OCI-LY1 (cell line): ENCODE results near the gene AMIGO1.

Experiments used
- H2AFZ ChIP-seq: fragments of 200-600 bp; sonication (generic), shearing (Covaris generic); 2 replicates; pipeline ENCODE4 v1.6.0; 2014; ENCODE audit warnings: antibody characterized with exemption, mild to moderate bottlenecking, low read length
- H3F3A ChIP-seq: fragments of 200-600 bp; sonication (generic), shearing (Covaris generic); 2 replicates; pipeline ENCODE4 v1.6.0; 2014; ENCODE audit warnings: mild to moderate bottlenecking, antibody characterized with exemption, low read length, moderate library complexity; ENCODE audit not compliant: insufficient read depth
- H3K27ac ChIP-seq: fragments of 200-600 bp; sonication (generic); 2 replicates; pipeline ENCODE4 v1.5.1; 2014; ENCODE audit warnings: low read length, mixed run types, mild to moderate bottlenecking, low read depth; ENCODE audit not compliant: poor library complexity, severe bottlenecking
- H3K27me3 ChIP-seq: fragments of 200-600 bp; sonication (generic); 2 replicates; pipeline ENCODE4 v1.6.0; 2014; ENCODE audit warnings: antibody characterized with exemption, mild to moderate bottlenecking, low read length, moderate library complexity; ENCODE audit not compliant: insufficient read depth
- H3K36me3 ChIP-seq: fragments of 200-600 bp; sonication (generic); 2 replicates; pipeline ENCODE4 v1.6.1; 2014; ENCODE audit warnings: mild to moderate bottlenecking, antibody characterized with exemption, low read length, moderate library complexity, mixed read lengths; ENCODE audit not compliant: insufficient read depth
- H3K4me1 ChIP-seq: fragments of 200-600 bp; sonication (generic); 2 replicates; pipeline ENCODE4 v1.5.1; 2014; ENCODE audit warnings: mild to moderate bottlenecking, low read length, moderate library complexity; ENCODE audit not compliant: insufficient read depth, severe bottlenecking
- H3K4me2 ChIP-seq: fragments of 200-600 bp; sonication (generic), shearing (Covaris generic); 2 replicates; pipeline ENCODE4 v1.6.1; 2014; ENCODE audit warnings: low read length
- H3K4me3 ChIP-seq: fragments of 200-600 bp; sonication (generic); 2 replicates; pipeline ENCODE4 v1.5.1; 2014; ENCODE audit warnings: low read length, low read depth, mild to moderate bottlenecking, mixed read lengths; ENCODE audit not compliant: poor library complexity, severe bottlenecking
- H3K79me2 ChIP-seq: fragments of 200-600 bp; shearing (Covaris generic); 2 replicates; pipeline ENCODE4 v1.6.1; 2016; ENCODE audit warnings: mixed run types, low read length, mixed read lengths; ENCODE audit not compliant: insufficient read depth
- H3K9ac ChIP-seq: fragments of 200-600 bp; sonication (generic), shearing (Covaris generic); 2 replicates; pipeline ENCODE4 v1.6.1; 2014; ENCODE audit warnings: mild to moderate bottlenecking, low read length, mixed read lengths
- H3K9me2 ChIP-seq: fragments of 200-600 bp; sonication (generic), shearing (Covaris generic); 2 replicates; pipeline ENCODE4 v1.6.1; 2014; ENCODE audit warnings: low read depth, mild to moderate bottlenecking, low read length, mixed read lengths
- H3K9me3 ChIP-seq: fragments of 200-600 bp; shearing (Covaris generic); 2 replicates; pipeline ENCODE4 v1.6.1; 2014; ENCODE audit warnings: low read length, mixed read lengths
- H4K20me1 ChIP-seq: fragments of 200-600 bp; sonication (generic), shearing (Covaris generic); 2 replicates; pipeline ENCODE4 v1.6.0; 2016; ENCODE audit warnings: mild to moderate bottlenecking, low read length; ENCODE audit not compliant: insufficient read depth
- CTCF ChIP-seq: fragments of 200-600 bp; sonication (generic), shearing (Covaris generic); IDR thresholded peaks from 2 replicates; pipeline ENCODE4 v1.5.1; 2017; ENCODE audit warnings: mild to moderate bottlenecking, antibody characterized with exemption, low read length, moderate library complexity, mixed read lengths
- EZH2 ChIP-seq: fragments of 200-600 bp; sonication (generic), shearing (Covaris generic); IDR thresholded peaks from 2 replicates; pipeline ENCODE4 v1.8.0; 2017; ENCODE audit warnings: borderline replicate concordance, mixed run types, mild to moderate bottlenecking, antibody characterized with exemption, low read length, moderate library complexity, mixed read lengths

Gene AMIGO1

GRCh38 chr1:109501644-109502363, 7.7 kb downstream of the AMIGO1 start:
- Histone ChIP-seq H3K27ac (peak overlapping the region; percentile 34), H3K4me1 (peaks cover 12% of the 10 kb centered on the region), H3K9me2 (no peaks in the 10 kb centered on the region), H3K27me3 (no peaks in the 10 kb centered on the region), H2AFZ (no peak overlapping the region), H4K20me1 (no peaks in the 10 kb centered on the region), H3K9ac (no peak overlapping the region), H3K9me3 (no peaks in the 10 kb centered on the region), H3K79me2 (no peaks in the 10 kb centered on the region), H3F3A (no peaks in the 10 kb centered on the region), H3K4me3 (no peak overlapping the region), H3K4me2 (no peak overlapping the region), H3K36me3 (peaks cover 7% of the 10 kb centered on the region; the same call in 1 of the 2 replicates)
- TF ChIP-seq EZH2, result no peak
- no peak for TF ChIP-seq CTCF

- Histone ChIP-seq H3K4me3 (no peak overlapping the region), H3K36me3 (peaks cover 13% of the 10 kb centered on the region; the same call in 1 of the 2 replicates), H3K27ac (no peak overlapping the region), H3K9me3 (no peaks in the 10 kb centered on the region), H3K9ac (no peak overlapping the region), H4K20me1 (no peaks in the 10 kb centered on the region), H2AFZ (no peak overlapping the region), H3K4me2 (no peak overlapping the region), H3K4me1 (peaks cover 12% of the 10 kb centered on the region), H3K9me2 (no peaks in the 10 kb centered on the region), H3F3A (no peaks in the 10 kb centered on the region), H3K27me3 (no peaks in the 10 kb centered on the region), H3K79me2 (no peaks in the 10 kb centered on the region)
- TF ChIP-seq CTCF (no peak), EZH2 (no peak)
Observed at GRCh38 chr1:109500941-109501381, 8.6 kb downstream of the AMIGO1 start.

GRCh38 chr1:109499661-109500536, 9.6 kb downstream of the AMIGO1 start:
- TF ChIP-seq EZH2, result no peak
- TF ChIP-seq CTCF, result peak; percentile 63
- Histone ChIP-seq H3K4me1 (peaks cover 16% of the 10 kb centered on the region), H3F3A (no peaks in the 10 kb centered on the region), H3K4me2 (no peak overlapping the region), H3K36me3 (peaks cover 17% of the 10 kb centered on the region; the same call in 1 of the 2 replicates), H3K27ac (no peak overlapping the region), H3K9ac (no peak overlapping the region), H3K4me3 (no peak overlapping the region), H3K9me3 (no peaks in the 10 kb centered on the region), H3K27me3 (no peaks in the 10 kb centered on the region), H2AFZ (no peak overlapping the region), H4K20me1 (no peaks in the 10 kb centered on the region), H3K9me2 (no peaks in the 10 kb centered on the region), H3K79me2 (no peaks in the 10 kb centered on the region)
